ENCODE results near the gene TVP23A.
A peak's percentile ranks its signal among the peaks of the same experiment; 100 is the strongest.
"Not testable (repeated sequence)": the region's sequence is repeated elsewhere in the genome, so short reads cannot be mapped to it uniquely, and the experiment has no call there.

Gene TVP23A

DNA sequence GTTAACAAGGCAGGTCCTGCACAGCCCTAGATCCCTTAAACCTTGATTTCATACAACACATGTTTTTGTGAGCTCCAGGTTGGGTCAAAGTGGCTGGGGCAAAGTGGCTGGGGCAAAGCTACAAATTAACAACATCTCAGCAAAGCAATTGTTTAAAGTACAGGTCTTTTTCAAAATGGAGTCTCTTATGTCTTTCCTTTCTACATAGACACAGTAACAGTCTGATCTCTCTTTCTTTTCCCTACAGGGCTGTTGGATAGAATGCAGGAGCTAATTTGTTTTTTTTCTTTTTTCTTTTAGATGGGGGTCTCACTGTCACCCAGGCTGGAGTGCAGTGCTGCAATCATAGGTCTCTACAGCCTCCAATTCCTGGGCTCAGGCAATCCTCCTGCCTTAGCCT, 11.6 kb upstream of the TVP23A start:
- H3K4me3 Mint-ChIP-seq; ATAC-seq (replicated peaks); H3K4me1 Mint-ChIP-seq (ENCODE audit: low read depth in 2 of 2); DNase-seq; H3K9me3 Mint-ChIP-seq; H3K36me3 Mint-ChIP-seq (ENCODE audit: insufficient read depth); H3K27ac Mint-ChIP-seq; H3K27me3 Mint-ChIP-seq: not testable (repeated sequence)

DNA sequence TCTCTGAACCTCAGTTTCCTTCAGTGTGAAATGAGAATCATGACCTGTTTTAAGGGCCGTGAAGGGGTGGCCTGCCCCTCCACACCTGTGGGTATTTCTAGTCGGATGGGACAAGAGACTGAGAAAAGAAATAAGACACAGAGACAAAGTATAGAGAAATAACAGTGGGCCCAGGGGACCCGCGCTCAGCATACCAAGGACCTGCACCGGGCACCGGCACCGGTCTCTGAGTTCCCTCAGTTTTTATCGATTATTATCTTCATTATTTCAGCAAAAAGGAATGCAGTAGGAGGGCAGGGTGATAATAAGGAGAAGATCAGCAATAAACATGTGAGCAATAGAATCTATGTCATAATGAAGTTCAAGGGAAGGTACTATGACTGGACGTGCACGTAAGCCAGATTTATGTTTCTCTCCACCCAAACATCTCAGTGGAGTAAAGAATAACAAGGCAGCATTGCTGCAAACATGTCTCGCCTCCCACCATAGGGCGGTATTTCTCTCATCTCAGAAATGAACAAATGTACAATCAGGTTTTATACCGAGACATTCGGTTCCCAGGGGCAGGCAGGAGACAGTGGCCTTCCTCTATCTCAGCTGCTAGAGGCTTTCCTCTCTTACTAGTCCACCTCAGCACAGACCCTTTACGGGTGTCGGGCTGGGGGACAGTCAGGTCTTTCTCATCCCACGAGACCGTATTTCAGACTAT, 10.9 kb upstream of the TVP23A start:
- H3K4me1 Mint-ChIP-seq (ENCODE audit: low read depth in 2 of 2); H3K4me3 Mint-ChIP-seq; ATAC-seq (replicated peaks); DNase-seq; H3K9me3 Mint-ChIP-seq; H3K27me3 Mint-ChIP-seq; H3K27ac Mint-ChIP-seq; H3K36me3 Mint-ChIP-seq (ENCODE audit: insufficient read depth): not testable (repeated sequence)

- no peaks in the 10 kb centered on the region for H3K27me3 Mint-ChIP-seq
- DNase-seq: no peak
Measured at GRCh38 chr16:10828851-10829366, 10.3 kb upstream of the TVP23A start.

DNA sequence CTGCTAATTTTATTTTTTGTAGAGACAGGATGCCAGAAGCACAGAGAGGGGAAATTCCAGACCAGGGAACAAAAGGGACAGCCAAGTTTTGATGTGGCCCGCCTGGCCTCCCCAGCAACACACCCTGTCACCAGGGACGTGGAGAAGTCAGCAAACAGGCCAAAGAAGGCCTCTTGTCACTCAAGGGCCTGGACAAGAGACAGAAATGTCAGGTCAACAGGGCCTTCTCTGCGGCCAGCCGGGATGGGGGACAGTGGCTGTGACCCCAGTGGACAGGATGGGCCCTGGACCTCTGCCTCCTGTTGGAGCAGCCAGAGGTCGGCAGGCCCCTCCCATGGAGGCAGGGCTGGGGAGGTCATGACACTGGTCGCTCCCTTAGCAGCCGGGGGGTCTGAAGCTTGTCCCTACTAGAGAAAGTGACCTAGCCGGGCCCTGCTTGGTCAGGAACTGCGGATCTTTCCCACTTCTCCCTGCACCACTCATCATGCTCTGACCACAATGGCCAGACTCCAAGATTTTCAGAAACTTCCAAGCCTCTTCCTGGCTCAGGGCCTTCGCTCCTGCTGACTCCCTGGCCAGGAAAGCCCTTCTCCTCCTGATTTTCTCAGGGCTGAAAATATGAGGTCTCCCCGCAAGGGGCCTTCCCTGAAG, 9.2 kb upstream of the TVP23A start:
- Mint-ChIP-seq H3K36me3 (ENCODE audit: insufficient read depth) (no peaks in the 10 kb centered on the region), H3K27me3 (no peaks in the 10 kb centered on the region), H3K4me3 (no peak overlapping the region), H3K9me3 (no peaks in the 10 kb centered on the region), H3K27ac (peak overlapping the region in 1 of 2 donors; percentile 87), H3K4me1 (ENCODE audit: low read depth in 2 of 2) (no peaks in the 10 kb centered on the region)
- ATAC-seq (replicated peaks) (no peak), DNase-seq (no peak)

More at GRCh38 chr16:10828851-10829366, 10.3 kb upstream of the TVP23A start:
- H3K4me1 Mint-ChIP-seq (ENCODE audit: low read depth in 2 of 2): no peaks in the 10 kb centered on the region
- no peaks in the 10 kb centered on the region for H3K36me3 Mint-ChIP-seq (ENCODE audit: insufficient read depth)
- H3K4me3 Mint-ChIP-seq: no peak overlapping the region
- H3K9me3 Mint-ChIP-seq: no peaks in the 10 kb centered on the region
- no peak for ATAC-seq (replicated peaks)
- peak overlapping the region in 1 of 2 donors; percentile 87 for H3K27ac Mint-ChIP-seq

- Mint-ChIP-seq H3K4me3 (no peak overlapping the region), H3K27me3 (no peaks in the 10 kb centered on the region), H3K27ac (peak overlapping the region in 1 of 2 donors; percentile 3), H3K9me3 (no peaks in the 10 kb centered on the region), H3K4me1 (ENCODE audit: low read depth in 2 of 2) (no peaks in the 10 kb centered on the region), H3K36me3 (ENCODE audit: insufficient read depth) (peaks cover 3% of the 10 kb centered on the region)
- no peak for ATAC-seq (replicated peaks)
- no peak for DNase-seq
Measured at GRCh38 chr16:10824111-10824893, 5.7 kb upstream of the TVP23A start.

- no peaks in the 10 kb centered on the region for H3K4me1 Mint-ChIP-seq (ENCODE audit: low read depth in 2 of 2)
- H3K36me3 Mint-ChIP-seq (ENCODE audit: insufficient read depth): peaks cover 3% of the 10 kb centered on the region
- no peak overlapping the region for H3K4me3 Mint-ChIP-seq
- no peaks in the 10 kb centered on the region for H3K27me3 Mint-ChIP-seq
- H3K27ac Mint-ChIP-seq: no peak overlapping the region
- H3K9me3 Mint-ChIP-seq: no peaks in the 10 kb centered on the region
- DNase-seq (no peak), ATAC-seq (replicated peaks) (no peak)
Measured at GRCh38 chr16:10822702-10823101, 4.1 kb upstream of the TVP23A start.

GRCh38 chr16:10820546-10820945, 2.0 kb upstream of the TVP23A start:
- DNase-seq (no peak), ATAC-seq (replicated peaks) (no peak)
- Mint-ChIP-seq H3K27ac (no peak overlapping the region), H3K36me3 (ENCODE audit: insufficient read depth) (peaks cover 3% of the 10 kb centered on the region), H3K9me3 (no peaks in the 10 kb centered on the region), H3K4me3 (no peak overlapping the region), H3K27me3 (no peaks in the 10 kb centered on the region), H3K4me1 (ENCODE audit: low read depth in 2 of 2) (no peaks in the 10 kb centered on the region)

DNA sequence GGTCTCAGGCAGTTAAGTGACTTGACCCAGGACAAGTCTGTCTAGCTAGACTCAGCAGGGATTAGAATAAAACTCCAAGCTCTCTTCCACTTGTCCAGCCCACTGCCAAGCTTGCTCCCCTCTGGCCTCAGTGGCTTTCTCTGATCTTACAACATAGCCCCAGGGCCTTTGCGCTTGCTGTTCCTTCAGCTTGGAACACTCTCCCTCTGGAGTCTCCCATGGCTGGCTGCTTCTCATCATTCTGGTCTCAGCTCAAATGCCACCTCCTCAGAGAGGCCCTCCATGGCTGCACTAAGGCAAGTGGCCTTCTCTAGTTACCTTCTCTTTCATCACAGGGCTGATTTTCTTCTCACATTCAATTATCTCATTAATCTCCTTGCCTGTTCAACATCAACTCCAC, 1.1 kb downstream of the TVP23A start:
- DNase-seq (no peak), ATAC-seq (replicated peaks) (no peak)
- Mint-ChIP-seq H3K27me3 (no peaks in the 10 kb centered on the region), H3K4me1 (ENCODE audit: low read depth in 2 of 2) (peaks cover 1 to 5% of the 10 kb centered on the region in 2 donors), H3K9me3 (no peaks in the 10 kb centered on the region), H3K27ac (no peak overlapping the region), H3K36me3 (ENCODE audit: insufficient read depth) (peaks cover 3% of the 10 kb centered on the region), H3K4me3 (no peak overlapping the region)

- Mint-ChIP-seq H3K27ac (peak overlapping the region in 1 of 2 donors; percentile 38), H3K4me1 (ENCODE audit: low read depth in 2 of 2) (peaks cover 5 to 7% of the 10 kb centered on the region in 2 donors)
Measured at GRCh38 chr16:10813099-10813455, 5.5 kb downstream of the TVP23A start.

DNA sequence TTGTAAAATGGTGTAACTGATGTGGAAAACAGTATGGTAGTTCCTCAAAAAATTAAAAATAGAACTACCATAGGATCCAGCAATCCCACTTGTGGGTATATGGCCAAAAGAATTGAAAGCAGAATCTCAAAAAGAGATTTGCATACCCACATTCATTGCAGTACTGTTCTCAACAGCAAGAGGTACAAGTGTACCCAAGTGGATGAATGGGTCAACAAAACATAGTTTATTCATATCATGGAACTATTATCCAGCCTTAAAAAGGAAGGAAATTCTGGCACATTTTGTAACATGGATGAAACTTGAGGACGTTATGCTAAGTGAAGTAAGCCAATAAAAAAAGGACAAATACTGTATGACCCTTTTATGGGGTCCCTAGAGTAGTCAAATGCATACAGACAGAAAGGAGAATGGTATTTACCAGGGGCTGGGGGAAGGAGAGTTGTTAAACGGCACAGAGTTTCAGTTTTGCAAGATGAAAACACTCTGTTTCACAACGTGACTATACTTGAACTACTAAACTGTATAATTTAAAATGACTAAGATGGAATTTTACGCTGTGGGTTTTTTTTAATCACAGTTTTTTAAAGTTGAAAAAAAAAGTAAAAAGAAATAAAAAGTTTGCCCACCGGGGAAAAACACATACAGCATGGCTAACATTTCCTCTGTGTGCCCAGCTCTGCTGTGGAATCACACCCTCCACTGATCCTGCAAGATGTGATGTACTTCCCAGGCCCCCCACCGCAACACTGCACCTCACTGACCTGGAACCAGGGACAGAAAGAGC, 6.1 kb downstream of the TVP23A start:
- no peak for DNase-seq
- no peaks in the 10 kb centered on the region for H3K9me3 Mint-ChIP-seq
- H3K4me1 Mint-ChIP-seq (ENCODE audit: low read depth in 2 of 2): peaks cover 5 to 7% of the 10 kb centered on the region in 2 donors
- no peaks in the 10 kb centered on the region for H3K27me3 Mint-ChIP-seq
- H3K4me3 Mint-ChIP-seq: no peak overlapping the region
- ATAC-seq (replicated peaks): no peak
- peak overlapping the region in 1 of 2 donors; percentile 38 for H3K27ac Mint-ChIP-seq
- H3K36me3 Mint-ChIP-seq (ENCODE audit: insufficient read depth): no peaks in the 10 kb centered on the region

More at GRCh38 chr16:10813099-10813455, 5.5 kb downstream of the TVP23A start:
- ATAC-seq (replicated peaks) (no peak), DNase-seq (no peak)
- H3K36me3 Mint-ChIP-seq (ENCODE audit: insufficient read depth): no peaks in the 10 kb centered on the region
- H3K27me3 Mint-ChIP-seq: no peaks in the 10 kb centered on the region
- no peaks in the 10 kb centered on the region for H3K9me3 Mint-ChIP-seq
- peak overlapping the region in 1 of 2 donors; percentile 14 for H3K4me3 Mint-ChIP-seq

DNA sequence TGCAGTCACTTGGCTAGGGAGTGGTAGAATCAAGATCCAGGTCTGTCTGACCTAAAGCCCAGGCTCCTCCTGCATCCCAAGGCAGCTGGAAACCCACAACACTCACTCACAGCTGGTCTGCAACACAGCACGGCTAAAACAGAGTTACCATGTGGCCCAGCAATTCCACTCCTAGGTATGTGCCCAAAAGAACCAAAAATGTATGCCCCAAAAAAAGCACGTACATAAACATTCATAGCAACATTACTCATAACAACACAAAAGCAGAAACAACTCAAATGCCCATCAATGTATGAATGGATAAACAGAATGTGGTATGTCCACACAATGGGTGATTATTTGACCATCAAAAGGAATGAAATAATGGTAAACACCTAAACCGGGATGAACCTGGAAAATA, 8.9 kb downstream of the TVP23A start:
- Mint-ChIP-seq H3K9me3 (no peaks in the 10 kb centered on the region), H3K36me3 (ENCODE audit: insufficient read depth) (no peaks in the 10 kb centered on the region), H3K4me3 (no peak overlapping the region), H3K27ac (no peak overlapping the region), H3K27me3 (no peaks in the 10 kb centered on the region), H3K4me1 (ENCODE audit: low read depth in 2 of 2) (peaks cover 5 to 7% of the 10 kb centered on the region in 2 donors)
- ATAC-seq (replicated peaks) (no peak), DNase-seq (no peak)

GRCh38 chr16:10808850-10809249, 9.7 kb downstream of the TVP23A start:
- Mint-ChIP-seq H3K27me3 (no peaks in the 10 kb centered on the region), H3K27ac (no peak overlapping the region), H3K4me1 (ENCODE audit: low read depth in 2 of 2) (peaks cover 6 to 7% of the 10 kb centered on the region in 2 donors), H3K4me3 (no peak overlapping the region), H3K36me3 (ENCODE audit: insufficient read depth) (no peaks in the 10 kb centered on the region), H3K9me3 (no peaks in the 10 kb centered on the region)
- DNase-seq (no peak), ATAC-seq (replicated peaks) (no peak)

- Mint-ChIP-seq H3K27ac (no peak overlapping the region), H3K27me3 (peaks cover 0 to 5% of the 10 kb centered on the region in 2 donors), H3K4me1 (ENCODE audit: low read depth in 2 of 2) (peaks cover 6 to 7% of the 10 kb centered on the region in 2 donors)
Measured at GRCh38 chr16:10808218-10808617, 10.4 kb downstream of the TVP23A start.

More at GRCh38 chr16:10808218-10808617, 10.4 kb downstream of the TVP23A start:
- DNase-seq (no peak), ATAC-seq (replicated peaks) (no peak)
- H3K4me3 Mint-ChIP-seq: no peak overlapping the region
- no peaks in the 10 kb centered on the region for H3K36me3 Mint-ChIP-seq (ENCODE audit: insufficient read depth)
- H3K9me3 Mint-ChIP-seq: no peaks in the 10 kb centered on the region
